Hematopoietic multipotent progenitor cell treated with erythropoietin and hydrocortisone succinate and interleukin-3 and kit ligand, for 4 days (in vitro differentiated cells): ENCODE results near the gene FMNL1.

Source experiments
- DNase-seq: peaks from one replicate; pipeline ENCODE4 v3.0.0-alpha.2; 2015

Gene FMNL1

GRCh38 chr17:45222996-45223538 lies 1.4 kb downstream of the FMNL1 start:
- peak; percentile 38 for DNase-seq

GRCh38 chr17:45223539-45224528 lies 2.1 kb downstream of the FMNL1 start:
- peak; percentile 48 for DNase-seq

- no peak for DNase-seq
Measured at GRCh38 chr17:45224671-45225050, 3.0 kb downstream of the FMNL1 start.

- DNase-seq = peak; percentile 54
Measured at GRCh38 chr17:45225051-45225700, 3.5 kb downstream of the FMNL1 start.

GRCh38 chr17:45225964-45226530 lies 4.4 kb downstream of the FMNL1 start:
- peak; percentile 99 for DNase-seq

- no peak for DNase-seq
Measured at GRCh38 chr17:45226576-45226975, 4.9 kb downstream of the FMNL1 start.

DNA sequence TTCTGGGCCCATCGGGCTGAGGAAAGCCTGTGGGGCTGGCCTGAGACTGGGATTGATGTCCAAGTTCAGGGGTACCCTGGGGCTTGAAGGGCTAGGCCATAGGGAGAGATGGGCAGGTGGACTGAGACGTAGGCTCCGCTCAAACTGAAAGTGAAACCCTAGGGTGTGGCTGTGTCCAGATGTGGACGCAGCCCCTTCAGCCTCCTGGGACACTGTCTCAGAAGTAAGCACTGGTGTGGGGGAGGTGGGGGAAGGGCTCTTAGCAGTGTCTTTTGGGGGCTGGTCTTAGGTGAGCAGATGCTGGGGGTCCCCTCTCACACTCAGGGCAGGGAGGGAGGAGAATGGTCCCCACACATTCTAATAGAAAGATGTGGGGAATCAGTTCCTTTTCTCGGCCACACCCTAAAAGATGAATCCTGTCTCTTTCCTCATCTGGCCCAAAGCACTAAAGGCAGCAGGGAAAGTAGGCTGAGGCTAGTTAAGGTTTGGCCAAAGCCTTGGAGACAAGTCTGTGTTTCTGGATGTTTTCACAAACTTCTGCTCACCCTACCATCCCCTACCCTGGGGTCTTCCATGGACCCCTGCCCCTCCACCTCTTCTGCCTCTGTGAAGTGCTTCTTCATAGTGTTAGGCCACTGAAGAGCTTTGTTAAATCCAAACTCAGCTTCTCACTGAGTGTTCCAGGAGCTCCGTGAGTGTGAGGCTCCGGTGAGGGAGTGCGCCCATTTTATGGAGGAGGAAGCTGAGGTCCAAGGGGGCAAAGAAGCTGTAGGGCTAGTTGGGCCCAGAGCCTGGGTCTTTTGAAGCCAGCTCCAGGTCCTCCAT lies 5.6 kb downstream of the FMNL1 start:
- DNase-seq = peak; percentile 58

GRCh38 chr17:45227926-45228762 lies 6.5 kb downstream of the FMNL1 start:
- peak; percentile 73 for DNase-seq

GRCh38 chr17:45228763-45229539 lies 7.3 kb downstream of the FMNL1 start:
- DNase-seq = peak; percentile 93

DNA sequence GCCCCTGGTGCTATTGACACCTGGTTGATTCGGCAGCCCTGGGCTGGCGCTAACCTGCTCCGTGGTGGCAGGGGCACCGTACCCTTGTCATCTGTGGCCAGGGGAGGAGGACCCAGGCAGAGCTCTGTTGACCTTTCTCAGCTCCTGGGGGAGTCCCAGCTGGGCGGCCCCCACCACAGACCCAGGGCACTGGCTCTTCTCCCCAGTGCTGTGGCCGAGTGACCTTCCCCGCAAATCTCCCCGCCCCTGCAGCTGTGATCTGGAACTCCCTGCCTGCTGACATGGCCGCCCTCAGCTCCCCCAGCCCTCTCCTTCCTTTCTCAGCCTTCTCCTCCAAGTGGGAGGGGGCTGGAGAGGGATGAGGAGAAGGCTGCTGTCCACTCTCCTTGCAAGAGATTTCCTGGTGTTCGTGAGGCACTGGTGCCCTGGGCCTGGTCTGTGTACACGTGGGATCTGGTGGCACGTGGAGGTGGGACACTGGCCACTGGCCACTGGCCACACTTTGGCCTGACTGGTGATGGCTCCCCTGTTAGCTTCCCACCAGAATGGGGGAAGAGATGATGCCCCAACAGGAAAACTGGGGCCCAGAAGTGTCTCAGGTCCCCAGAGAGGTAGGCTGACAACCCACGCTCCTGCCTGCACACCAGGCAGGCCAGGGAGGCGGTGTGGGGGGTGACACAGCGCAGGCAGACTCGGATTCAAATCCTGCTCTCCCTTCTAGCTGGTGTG lies 8.2 kb downstream of the FMNL1 start:
- no peak for DNase-seq

GRCh38 chr17:45230410-45230786 lies 8.7 kb downstream of the FMNL1 start:
- no peak for DNase-seq

DNA sequence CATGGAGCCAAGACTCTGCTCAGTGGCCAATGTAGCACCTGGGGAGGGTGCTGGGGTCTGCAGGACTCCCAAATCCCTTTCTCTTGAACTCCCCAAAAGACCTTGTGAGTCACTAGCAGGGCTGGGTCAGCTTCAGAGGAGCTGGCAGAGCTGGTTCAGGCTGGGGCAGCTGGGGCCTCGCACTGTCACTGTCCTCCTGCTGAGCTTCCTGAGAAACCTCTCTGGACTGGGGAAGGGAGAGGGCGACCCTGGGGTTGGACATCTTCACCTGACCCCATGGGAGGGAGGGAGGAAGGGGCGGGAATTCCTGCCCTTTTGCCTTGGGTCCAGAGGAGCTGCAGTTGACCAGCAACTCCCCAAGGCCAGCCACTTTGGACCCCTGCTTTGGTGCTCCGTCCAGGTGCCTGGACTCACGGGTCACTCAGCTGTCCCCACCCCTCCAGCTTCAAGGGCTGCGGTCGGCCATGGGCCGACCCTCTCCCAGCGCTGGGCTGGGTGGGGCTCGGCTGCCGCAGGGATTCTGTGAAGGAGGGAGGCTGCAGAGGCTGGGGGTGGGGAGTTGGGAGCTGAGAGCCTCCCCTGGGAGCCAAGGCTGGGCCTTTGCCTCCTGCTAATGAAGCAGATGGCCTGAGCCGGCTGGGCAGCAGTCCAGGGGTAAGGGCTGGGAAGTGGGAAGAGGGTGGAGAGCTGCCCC lies 9.2 kb downstream of the FMNL1 start:
- DNase-seq = no peak

- DNase-seq = peak; percentile 54
Measured at GRCh38 chr17:45231481-45232116, 9.9 kb downstream of the FMNL1 start.

DNA sequence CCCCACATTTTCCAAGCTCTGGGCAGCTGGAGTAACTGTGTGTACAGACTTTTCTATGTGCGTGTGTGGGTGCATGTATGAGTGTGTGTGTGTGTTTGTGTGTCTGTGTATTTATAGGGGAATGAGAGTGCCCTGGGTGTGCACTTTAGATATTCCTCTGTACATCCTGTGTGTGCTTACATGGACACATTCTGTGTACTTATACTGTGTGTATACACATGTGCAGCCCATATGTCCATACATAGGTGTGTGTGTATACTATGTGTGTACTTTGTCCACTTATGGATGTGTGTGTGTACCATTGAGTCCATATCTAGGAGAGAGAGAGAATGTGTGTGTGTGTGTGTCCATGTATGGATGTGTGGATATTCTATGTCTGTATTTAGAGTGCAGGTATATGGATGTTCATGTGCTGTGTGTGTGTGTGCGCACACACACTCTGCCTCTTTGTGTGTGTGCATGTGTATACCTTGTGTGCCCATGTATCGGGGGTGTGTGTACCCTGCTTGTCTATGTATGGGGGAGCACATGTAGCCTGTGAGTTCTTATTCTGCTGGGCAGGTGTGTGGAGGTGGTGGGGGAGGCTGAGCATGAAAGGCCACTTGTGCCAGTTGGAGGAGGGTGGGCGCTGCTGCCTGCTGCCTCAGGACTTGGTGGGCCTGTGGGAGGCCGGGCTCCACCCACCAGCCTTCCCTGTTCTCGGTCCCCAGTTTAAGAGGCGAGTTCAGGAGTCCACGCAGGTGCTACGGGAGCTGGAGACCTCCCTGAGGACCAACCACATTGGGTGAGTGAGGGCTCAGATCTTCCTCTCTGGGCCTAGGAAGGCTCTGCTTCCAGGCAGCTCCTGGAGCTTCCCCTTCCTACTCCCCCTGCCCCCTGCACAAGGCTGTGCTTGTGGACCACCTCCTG lies 11.1 kb downstream of the FMNL1 start:
- no peak for DNase-seq

DNA sequence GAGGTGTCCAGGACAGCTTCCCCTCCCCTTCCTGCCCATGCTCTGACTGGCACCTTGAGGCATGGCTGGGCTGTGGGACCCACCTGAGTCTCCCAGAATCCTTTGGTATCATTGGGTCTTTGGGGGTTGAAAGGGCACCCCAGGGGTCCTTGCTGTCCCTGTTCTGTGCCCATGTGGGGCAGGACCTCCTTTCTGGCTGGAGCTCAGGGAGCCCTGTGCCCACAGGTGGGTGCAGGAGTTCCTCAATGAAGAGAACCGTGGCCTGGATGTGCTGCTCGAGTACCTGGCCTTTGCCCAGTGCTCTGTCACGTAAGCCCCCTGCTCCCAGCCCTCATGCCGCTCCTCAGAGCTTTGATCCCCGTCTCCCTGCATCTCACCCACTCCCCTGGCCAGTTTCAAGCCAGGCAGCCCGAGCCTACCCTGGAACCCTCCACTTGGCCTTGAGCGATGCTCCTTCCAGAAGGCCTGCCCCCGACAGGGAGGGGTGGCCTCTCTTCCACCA lies 11.8 kb downstream of the FMNL1 start:
- DNase-seq = no peak

DNA sequence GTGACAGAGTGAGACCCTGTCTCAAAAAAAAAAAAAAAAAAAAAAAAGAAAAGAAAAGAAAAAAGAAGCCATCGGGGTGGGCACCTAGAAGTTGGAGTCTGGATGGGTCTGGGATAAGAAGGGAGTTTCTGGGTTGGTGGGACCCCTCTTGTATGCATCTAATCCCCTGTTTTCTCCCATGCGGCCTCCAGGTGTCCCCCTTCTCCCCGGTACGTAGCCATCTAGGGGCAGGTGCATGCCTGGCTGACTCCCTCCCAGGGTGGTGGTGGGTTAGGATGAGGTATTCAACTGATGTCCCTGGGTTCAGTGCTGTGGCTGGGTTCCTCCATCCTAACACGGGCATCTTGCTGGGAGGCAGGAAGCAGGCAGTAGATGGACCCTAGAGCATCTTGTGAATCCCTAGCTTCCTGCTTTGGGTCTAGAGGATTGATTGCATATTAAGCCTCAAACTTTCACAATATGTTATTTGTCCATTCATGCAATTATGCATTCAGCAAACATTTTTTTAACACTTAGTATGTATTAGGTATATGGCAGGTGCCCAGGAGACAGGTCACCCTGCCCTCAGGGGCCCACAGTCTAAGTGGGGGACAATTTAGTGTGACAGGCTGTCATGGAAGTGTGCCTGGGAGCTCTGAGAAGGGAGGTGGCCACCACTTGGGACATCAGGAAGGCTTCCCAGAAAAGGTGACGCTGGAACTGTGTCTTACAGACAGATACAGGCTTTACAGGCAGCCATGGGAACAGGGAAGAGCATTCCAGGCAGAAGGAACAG lies 13.1 kb downstream of the FMNL1 start:
- DNase-seq = peak; percentile 63
